Stomach (tissue), 4 donors: ENCODE measurements around the gene MAPT.

Source experiments
- EP300 ChIP-seq: sonication (generic); formaldehyde crosslinking; IDR thresholded peaks from one replicate; pipeline ENCODE4 v1.6.1; 2017; ENCODE audit warnings: antibody characterized with exemption
- POLR2A ChIP-seq, 4 donors: fragments of 450-650 bp; IDR thresholded peaks; one replicate each; pipeline ENCODE4 v1.6.1; 2016; ENCODE audit warnings: antibody characterized with exemption in 4 of 4, control low read depth in 2 of 4, mild to moderate bottlenecking in 1 of 4, moderate library complexity in 1 of 4
- POLR2AphosphoS5 ChIP-seq, 3 donors: sonication (generic); formaldehyde crosslinking; IDR thresholded peaks; one replicate each; pipeline ENCODE4 v1.6.1; 2016; ENCODE audit warnings: antibody characterized with exemption in 3 of 3
- TF ChIP-seq, protein P1 (sequence below), 7 experiments: fragments of 450-650 bp in 4 of 7; fragments of 200-600 bp in 3 of 7; sonication (generic) in 3 of 7; IDR thresholded peaks; one replicate each; pipeline ENCODE4 v1.5.1; 2016 to 2019; ENCODE audit warnings: antibody characterized with exemption in 7 of 7, control low read depth in 2 of 7, mild to moderate bottlenecking in 1 of 7

DNA sequence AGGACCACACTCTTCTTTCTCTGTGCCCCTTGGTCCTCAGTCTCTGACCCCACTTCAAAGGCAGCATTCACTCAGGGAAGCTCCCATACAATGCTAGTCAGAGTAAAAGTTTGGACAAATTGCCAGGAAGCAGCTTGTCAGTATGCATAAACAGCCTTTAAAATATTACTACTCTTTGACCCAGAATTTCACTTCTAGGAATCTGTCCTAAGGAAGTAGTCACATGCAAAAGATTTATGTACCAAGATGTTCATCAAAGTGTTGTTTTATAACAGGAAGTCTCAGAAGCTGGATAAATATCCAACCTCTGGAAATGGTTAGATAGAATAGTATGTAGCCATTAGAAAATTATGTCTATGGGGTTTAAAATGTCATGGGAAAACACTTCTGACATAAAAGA lies 31.0 kb downstream of the MAPT start:
- TF ChIP-seq, protein P1, sequence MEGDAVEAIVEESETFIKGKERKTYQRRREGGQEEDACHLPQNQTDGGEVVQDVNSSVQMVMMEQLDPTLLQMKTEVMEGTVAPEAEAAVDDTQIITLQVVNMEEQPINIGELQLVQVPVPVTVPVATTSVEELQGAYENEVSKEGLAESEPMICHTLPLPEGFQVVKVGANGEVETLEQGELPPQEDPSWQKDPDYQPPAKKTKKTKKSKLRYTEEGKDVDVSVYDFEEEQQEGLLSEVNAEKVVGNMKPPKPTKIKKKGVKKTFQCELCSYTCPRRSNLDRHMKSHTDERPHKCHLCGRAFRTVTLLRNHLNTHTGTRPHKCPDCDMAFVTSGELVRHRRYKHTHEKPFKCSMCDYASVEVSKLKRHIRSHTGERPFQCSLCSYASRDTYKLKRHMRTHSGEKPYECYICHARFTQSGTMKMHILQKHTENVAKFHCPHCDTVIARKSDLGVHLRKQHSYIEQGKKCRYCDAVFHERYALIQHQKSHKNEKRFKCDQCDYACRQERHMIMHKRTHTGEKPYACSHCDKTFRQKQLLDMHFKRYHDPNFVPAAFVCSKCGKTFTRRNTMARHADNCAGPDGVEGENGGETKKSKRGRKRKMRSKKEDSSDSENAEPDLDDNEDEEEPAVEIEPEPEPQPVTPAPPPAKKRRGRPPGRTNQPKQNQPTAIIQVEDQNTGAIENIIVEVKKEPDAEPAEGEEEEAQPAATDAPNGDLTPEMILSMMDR (IDR thresholded peaks at IDR 0.05) = no peak
- TF ChIP-seq EP300 (no peak), POLR2A (IDR thresholded peaks at IDR 0.05) (no peak), POLR2AphosphoS5 (IDR thresholded peaks at IDR 0.05) (no peak)
